ENCODE data around the gene CDK14.

DNA sequence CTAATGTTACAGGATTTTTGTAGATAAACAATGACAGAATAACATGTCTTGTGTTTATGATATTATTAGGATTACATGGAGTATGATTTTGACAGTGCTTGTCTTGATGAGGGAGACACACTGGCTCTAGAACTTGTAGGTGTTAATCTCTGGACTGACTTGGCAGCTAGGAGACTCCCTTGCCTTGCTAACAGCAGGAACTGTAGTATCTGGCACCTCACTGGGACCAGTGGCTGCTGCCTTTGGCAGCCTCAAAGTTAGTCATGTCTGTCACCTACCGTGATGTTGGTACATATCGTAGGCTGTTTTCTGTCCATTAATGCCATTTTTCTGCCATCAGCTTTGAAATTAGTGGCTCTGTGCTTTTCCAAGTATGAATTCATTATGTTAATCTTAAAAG is 261.5 kb downstream of the CDK14 start:
- TF ChIP-seq, protein P1, sequence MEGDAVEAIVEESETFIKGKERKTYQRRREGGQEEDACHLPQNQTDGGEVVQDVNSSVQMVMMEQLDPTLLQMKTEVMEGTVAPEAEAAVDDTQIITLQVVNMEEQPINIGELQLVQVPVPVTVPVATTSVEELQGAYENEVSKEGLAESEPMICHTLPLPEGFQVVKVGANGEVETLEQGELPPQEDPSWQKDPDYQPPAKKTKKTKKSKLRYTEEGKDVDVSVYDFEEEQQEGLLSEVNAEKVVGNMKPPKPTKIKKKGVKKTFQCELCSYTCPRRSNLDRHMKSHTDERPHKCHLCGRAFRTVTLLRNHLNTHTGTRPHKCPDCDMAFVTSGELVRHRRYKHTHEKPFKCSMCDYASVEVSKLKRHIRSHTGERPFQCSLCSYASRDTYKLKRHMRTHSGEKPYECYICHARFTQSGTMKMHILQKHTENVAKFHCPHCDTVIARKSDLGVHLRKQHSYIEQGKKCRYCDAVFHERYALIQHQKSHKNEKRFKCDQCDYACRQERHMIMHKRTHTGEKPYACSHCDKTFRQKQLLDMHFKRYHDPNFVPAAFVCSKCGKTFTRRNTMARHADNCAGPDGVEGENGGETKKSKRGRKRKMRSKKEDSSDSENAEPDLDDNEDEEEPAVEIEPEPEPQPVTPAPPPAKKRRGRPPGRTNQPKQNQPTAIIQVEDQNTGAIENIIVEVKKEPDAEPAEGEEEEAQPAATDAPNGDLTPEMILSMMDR (IDR thresholded peaks at IDR 0.05), result no peak
- no peak for TF ChIP-seq POLR2A (IDR thresholded peaks at IDR 0.05)
